ENCODE results near the gene TTC7B.
A peak's percentile ranks its signal among the peaks of the same experiment; 100 is the strongest.

The TTC7B gene

DNA sequence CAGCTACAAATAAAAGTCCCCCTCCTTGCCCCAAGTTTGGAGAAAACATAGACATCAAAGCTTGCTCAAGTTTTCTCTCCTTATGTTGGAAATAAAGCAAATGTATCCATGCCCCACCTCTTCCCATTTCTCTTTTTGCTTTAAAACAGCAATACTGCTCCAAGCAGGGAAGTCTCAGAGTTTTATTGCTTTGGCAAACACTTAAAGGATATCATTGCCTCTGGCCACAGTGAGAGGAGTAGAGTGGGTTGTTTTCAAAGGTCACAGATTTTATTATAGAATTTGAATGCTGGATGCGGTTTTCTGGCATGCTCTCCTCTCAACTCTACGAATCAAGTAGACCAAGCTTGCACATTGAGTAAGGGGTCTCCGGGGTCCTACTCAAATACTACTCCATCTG is 149.7 kb downstream of the TTC7B start:
- DNase-seq = no peak

- DNase-seq = no peak
Measured at GRCh38 chr14:90665321-90666000, 150.8 kb downstream of the TTC7B start.

DNA sequence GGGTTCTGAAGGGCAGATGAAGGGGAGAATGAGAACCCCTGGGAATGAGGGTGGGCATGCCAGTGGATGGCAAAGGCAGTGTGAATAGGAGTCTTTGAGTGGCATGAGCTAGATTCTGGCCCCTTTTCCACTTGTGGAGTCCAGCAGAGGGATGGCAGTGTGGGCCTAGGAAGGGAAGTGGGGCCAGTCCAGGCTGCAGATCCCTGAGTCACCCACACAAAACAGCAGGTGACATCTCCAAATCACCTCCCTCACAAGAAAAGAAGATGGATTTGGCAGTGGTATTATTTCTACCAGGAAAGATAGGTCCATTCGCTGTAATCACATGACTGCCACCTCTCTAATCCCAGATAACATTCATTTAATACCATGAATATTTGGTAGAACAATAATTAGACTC is 151.3 kb downstream of the TTC7B start:
- DNase-seq = no peak

DNA sequence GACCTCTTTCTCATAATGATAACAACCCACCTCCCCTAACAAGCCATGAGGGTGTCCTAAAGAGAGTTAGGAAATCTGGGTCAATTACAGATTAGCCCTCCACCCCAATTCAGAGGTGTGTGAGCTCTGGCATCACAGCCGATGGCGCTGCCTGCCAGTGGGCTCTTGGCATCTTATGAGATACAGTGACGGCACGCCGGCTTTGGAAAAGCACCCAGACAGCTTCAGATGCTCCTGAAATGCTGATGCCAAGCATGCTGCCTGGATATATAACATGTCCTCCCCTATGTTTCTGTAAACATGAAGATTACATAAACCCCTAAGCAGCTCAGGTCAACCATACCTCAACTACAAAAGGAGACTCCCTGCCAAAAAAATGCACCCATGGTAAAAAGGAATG is 152.6 kb downstream of the TTC7B start:
- DNase-seq = no peak

- no peak for DNase-seq
Measured at GRCh38 chr14:90663140-90663539, 153.1 kb downstream of the TTC7B start.

- DNase-seq = no peak
Measured at GRCh38 chr14:90661866-90662265, 154.4 kb downstream of the TTC7B start.

- peak; percentile 40 for DNase-seq
Measured at GRCh38 chr14:90660865-90661570, 155.2 kb downstream of the TTC7B start.

- DNase-seq = peak; percentile 37
Measured at GRCh38 chr14:90659156-90659555, 157.1 kb downstream of the TTC7B start.

GRCh38 chr14:90658541-90658967 is 157.7 kb downstream of the TTC7B start:
- DNase-seq = peak; percentile 92

DNA sequence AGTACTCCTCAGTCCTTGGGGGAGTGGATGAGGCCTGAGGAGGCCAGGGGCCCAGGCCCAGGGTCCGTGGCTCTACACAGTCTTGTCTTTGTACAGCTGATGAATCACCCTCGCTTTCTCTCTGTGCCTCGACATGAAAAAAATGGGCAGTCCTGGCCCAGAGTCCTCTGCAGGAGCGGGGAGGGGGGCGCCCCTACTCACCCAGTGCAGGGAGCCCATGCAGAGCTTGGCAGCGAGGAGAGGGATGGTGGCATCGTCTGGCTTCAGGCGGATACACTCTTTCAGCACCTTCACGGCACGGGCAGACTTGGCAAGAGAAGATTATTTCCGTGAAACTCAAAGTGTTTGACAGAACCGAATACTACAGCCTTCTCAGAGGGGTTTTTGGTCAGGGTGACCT is 159.3 kb downstream of the TTC7B start:
- DNase-seq = no peak

DNA sequence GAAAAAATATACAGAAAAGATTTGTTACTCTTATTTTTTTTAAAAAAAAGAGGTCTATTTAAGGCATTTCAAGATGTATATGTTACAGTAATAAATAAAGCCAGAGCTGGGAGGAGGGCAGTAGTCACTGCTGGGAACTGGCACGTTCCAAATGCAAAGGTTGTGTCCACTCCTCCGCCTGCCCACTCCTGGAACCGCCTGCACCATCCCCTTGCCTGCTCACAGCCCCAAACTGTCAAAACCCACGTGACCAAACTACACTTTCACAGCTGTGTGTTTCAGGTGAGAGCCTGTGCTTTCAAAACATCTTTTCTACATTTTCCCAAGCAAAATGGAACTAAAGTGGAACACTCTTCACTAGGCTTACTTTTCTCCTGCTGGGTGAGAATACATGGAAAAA is 160.4 kb downstream of the TTC7B start:
- DNase-seq = no peak

- DNase-seq = no peak
Measured at GRCh38 chr14:90654831-90655276, 161.4 kb downstream of the TTC7B start.

DNA sequence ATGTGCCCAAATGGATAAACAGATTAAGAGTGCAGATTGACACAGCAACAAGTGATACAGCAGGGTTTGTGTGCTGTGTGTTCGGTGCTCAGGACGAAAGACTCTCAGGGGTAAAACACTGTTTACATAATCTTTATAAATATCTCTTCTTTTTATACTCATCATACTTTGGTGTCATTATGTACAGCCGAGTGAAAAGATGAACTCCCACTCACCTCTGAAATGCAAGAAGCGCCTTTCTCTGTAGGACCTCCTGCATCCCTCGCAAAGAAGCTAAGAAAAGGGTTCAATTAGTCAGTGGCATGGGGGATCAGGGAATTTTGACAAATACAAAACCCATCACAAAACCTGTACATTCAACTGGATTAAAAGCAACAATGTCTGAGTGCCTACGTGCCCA is 163.6 kb downstream of the TTC7B start:
- DNase-seq = no peak

- no peak for DNase-seq
Measured at GRCh38 chr14:90651976-90652560, 164.2 kb downstream of the TTC7B start.

GRCh38 chr14:90651271-90651804 is 164.9 kb downstream of the TTC7B start:
- DNase-seq = no peak

GRCh38 chr14:90649557-90650135 is 166.6 kb downstream of the TTC7B start:
- DNase-seq = no peak

DNA sequence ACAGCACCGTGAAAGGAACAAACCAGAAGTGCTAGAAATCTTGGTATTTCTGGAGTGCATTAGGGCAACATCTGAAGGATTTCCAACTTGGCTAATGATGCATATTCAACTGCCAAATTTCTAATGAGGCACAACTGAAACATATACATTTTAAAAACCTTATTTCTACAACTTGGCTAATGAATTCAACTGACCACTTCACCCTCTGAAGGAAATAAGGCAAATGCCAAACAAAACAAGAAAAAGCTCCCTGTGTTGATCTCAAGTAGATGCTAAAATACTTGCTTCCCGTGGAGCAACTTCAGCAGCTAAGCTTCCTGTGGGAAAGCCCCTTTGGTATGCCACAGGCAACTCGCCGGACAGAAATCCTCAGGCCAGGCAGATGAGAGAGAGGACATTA is 167.1 kb downstream of the TTC7B start:
- peak; percentile 24 for DNase-seq

GRCh38 chr14:90648421-90648820 is 167.8 kb downstream of the TTC7B start:
- DNase-seq = no peak

- DNase-seq = peak; percentile 74
Measured at GRCh38 chr14:90647473-90648005, 168.7 kb downstream of the TTC7B start.

DNA sequence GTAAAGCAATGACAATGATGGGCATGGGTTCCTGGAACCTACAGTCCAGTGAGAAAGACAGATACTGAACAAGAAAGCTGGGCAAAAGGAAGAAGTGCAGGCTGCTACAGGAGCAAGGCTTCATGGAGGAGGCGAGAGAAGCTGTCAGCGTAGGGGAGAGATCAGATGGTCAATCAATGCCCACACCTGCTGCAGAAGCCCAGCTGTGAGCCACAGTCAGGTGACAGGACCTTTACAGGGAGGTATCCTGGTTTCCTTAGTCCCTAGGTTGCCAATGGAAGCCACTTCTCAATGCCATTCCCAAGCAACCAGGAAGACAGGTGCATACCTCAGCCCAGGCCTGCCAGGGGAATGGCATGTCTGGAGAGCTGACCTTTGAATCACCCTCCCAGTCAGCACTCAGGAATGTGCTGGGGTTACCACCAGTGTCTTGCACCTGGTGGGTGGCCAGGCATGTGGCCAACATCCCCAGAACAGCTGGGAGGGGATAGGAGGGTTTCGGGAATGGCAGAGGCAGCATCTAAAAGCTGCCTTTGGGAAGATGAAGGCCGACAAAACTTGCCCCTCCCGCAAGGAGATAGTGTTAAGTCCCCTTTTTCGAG is 170.3 kb downstream of the TTC7B start:
- no peak for DNase-seq

DNA sequence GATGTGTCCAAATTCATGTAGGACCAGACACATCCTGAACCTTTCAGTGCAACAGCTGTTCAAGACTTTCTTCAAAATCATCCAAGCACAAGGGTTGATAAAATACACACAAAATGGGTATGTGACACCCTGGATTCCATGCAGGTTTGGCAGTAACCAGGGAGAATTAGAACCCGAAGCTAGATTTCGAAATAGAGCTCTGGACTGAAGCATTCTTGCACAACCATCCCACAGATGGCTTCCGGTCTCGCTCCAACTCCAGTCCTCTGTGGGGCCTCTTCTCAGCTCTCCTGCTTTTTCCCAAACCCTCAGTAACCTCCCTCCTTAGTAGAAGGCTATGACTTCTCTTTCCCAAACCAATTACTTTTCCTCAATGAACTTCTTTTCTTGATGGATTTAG is 171.3 kb downstream of the TTC7B start:
- peak; percentile 59 for DNase-seq

DNA sequence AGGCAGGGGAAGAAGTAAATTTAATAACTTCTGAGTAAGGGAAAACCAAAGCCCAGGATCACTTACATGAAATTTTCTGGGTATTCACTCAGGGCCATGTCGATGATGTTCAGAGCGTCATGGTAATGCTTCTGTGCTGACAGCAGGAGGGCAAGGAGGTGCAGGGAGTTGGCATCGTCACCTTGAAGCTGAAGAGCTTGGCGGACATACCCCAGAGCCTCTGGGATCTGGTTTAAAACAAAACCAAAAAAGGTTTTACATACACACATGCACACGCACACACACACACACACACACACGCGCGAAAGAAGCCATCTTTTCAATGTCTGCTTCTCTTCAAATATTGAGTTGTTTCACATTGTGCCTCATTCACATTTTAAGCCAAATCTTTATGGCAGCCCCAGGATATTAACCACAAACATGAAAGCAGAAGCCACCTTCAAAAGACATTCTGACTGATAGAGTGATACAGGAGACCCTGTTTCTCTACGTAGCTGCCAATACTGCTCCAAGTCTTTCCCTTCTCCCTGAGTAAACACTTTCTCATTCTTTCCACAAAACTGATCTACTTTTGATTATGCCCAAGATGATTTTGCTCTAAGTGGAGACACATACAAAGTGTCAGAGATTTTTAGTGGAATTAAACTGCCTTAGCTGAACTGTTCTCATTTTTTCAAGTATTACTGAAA is 172.1 kb downstream of the TTC7B start:
- DNase-seq = no peak
